ENCODE data around the gene ARID2. TPM values are rescaled to one million over a fixed set of nuclear protein-coding genes. Genes with fewer than 3 reads are reported as not detected.

Gene ARID2
- total and polyA plus RNA-seq, 2 of the 13 experiments (the other 11 are each of a cell fraction or from before 2014, with no cell fraction given): 15.9 to 22.2 TPM

DNA sequence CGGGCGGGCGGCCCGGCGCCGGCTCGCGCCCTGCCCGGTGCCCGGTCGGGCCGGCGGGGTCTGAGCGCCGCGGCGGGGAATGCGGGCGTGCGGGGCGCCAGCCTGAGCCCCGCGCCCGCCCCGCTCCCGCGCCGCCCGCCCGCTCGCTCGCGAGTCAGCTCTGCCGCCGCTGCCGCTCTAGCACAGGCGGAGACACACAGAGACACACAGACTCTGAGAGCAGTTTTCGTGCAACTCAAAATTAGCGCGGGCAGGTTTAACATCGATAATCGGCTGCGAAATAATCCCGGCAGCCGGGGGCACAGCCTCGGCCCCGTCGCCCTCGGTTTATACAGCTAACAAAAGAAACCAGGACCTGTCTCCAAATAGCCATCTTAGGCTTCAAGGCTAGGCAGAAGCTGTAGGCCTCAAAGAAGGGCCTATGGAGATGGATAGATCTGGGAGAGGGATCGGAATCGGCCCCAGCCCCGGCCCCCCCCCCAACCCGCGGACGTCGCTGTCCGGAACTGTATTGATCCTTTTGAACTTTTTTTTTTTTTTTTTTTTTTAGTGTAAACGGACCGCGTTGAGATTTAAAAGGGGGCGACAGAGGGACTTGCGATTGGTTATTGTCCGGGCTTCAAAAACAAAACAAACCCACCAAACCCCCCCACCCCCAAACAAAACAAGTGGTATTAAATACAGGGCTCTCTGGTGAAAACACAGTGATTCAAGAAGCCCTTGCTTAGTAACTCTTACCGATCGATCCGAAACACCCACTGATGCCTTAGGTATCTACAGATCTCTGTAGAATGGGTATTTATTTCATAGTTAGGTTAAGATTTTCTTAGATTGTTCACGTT is 1.1 kb downstream of the ARID2 start (continued):
- TF ChIP-seq, protein P1, sequence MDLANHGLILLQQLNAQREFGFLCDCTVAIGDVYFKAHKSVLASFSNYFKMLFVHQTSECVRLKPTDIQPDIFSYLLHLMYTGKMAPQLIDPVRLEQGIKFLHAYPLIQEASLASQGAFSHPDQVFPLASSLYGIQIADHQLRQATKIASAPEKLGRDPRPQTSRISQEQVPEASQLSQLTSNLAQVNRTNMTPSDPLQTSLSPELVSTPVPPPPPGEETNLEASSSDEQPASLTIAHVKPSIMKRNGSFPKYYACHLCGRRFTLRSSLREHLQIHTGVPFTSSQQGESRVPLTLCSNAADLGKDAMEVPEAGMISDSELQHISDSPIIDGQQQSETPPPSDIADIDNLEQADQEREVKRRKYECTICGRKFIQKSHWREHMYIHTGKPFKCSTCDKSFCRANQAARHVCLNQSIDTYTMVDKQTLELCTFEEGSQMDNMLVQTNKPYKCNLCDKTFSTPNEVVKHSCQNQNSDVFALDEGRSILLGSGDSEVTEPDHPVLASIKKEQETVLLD (CRISPR knock-in tag; IDR thresholded peaks at IDR 0.05; ENCODE audit: low read depth): peak; percentile 41; the same call in 1 of the 2 replicates
- peak; percentile 33; the same call in 1 of the 2 replicates for TF ChIP-seq ZNF746 (CRISPR knock-in tag; IDR thresholded peaks at IDR 0.05)
- TF ChIP-seq FOXA1 (IDR thresholded peaks at IDR 0.05): no peak
- TF ChIP-seq FOXA1 (CRISPR knock-in tag; IDR thresholded peaks at IDR 0.05): no peak
- TF ChIP-seq SMAD1 (CRISPR knock-in tag; IDR thresholded peaks at IDR 0.05; ENCODE audit: borderline replicate concordance, low read depth): no peak
- TF ChIP-seq ZNF83 (CRISPR knock-in tag; IDR thresholded peaks at IDR 0.05; ENCODE audit: borderline replicate concordance): no peak
- TF ChIP-seq, protein P2, sequence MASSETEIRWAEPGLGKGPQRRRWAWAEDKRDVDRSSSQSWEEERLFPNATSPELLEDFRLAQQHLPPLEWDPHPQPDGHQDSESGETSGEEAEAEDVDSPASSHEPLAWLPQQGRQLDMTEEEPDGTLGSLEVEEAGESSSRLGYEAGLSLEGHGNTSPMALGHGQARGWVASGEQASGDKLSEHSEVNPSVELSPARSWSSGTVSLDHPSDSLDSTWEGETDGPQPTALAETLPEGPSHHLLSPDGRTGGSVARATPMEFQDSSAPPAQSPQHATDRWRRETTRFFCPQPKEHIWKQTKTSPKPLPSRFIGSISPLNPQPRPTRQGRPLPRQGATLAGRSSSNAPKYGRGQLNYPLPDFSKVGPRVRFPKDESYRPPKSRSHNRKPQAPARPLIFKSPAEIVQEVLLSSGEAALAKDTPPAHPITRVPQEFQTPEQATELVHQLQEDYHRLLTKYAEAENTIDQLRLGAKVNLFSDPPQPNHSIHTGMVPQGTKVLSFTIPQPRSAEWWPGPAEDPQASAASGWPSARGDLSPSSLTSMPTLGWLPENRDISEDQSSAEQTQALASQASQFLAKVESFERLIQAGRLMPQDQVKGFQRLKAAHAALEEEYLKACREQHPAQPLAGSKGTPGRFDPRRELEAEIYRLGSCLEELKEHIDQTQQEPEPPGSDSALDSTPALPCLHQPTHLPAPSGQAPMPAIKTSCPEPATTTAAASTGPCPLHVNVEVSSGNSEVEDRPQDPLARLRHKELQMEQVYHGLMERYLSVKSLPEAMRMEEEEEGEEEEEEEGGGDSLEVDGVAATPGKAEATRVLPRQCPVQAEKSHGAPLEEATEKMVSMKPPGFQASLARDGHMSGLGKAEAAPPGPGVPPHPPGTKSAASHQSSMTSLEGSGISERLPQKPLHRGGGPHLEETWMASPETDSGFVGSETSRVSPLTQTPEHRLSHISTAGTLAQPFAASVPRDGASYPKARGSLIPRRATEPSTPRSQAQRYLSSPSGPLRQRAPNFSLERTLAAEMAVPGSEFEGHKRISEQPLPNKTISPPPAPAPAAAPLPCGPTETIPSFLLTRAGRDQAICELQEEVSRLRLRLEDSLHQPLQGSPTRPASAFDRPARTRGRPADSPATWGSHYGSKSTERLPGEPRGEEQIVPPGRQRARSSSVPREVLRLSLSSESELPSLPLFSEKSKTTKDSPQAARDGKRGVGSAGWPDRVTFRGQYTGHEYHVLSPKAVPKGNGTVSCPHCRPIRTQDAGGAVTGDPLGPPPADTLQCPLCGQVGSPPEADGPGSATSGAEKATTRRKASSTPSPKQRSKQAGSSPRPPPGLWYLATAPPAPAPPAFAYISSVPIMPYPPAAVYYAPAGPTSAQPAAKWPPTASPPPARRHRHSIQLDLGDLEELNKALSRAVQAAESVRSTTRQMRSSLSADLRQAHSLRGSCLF (CRISPR knock-in tag; IDR thresholded peaks at IDR 0.05; ENCODE audit: borderline replicate concordance): 0 out of 2 replicates have a peak, but pooled peaks have one; percentile 39
- TF ChIP-seq, protein P3, sequence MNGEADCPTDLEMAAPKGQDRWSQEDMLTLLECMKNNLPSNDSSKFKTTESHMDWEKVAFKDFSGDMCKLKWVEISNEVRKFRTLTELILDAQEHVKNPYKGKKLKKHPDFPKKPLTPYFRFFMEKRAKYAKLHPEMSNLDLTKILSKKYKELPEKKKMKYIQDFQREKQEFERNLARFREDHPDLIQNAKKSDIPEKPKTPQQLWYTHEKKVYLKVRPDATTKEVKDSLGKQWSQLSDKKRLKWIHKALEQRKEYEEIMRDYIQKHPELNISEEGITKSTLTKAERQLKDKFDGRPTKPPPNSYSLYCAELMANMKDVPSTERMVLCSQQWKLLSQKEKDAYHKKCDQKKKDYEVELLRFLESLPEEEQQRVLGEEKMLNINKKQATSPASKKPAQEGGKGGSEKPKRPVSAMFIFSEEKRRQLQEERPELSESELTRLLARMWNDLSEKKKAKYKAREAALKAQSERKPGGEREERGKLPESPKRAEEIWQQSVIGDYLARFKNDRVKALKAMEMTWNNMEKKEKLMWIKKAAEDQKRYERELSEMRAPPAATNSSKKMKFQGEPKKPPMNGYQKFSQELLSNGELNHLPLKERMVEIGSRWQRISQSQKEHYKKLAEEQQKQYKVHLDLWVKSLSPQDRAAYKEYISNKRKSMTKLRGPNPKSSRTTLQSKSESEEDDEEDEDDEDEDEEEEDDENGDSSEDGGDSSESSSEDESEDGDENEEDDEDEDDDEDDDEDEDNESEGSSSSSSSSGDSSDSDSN (CRISPR knock-in tag; IDR thresholded peaks at IDR 0.05): peak; percentile 61
- no peak for TF ChIP-seq NONO (IDR thresholded peaks at IDR 0.05)
- TF ChIP-seq NONO (CRISPR knock-in tag; conservative IDR thresholded peaks at IDR 0.05): no peak
- TF ChIP-seq ZNF441 (CRISPR knock-in tag; IDR thresholded peaks at IDR 0.05; ENCODE audit: borderline replicate concordance): peak; percentile 46; the same call in 1 of the 2 replicates
- TF ChIP-seq RBFOX2 (IDR thresholded peaks at IDR 0.05; ENCODE audit: low read depth, low read length): peak; percentile 34; the same call in 1 of the 2 replicates
- TF ChIP-seq MAZ (IDR thresholded peaks at IDR 0.05; ENCODE audit: borderline replicate concordance, low read depth, low read length): no peak; the same call in 1 of the 2 replicates
- peak; percentile 47 for TF ChIP-seq MAZ (CRISPR knock-in tag; IDR thresholded peaks at IDR 0.05; ENCODE audit: low read depth)
- no peak for TF ChIP-seq ZNF607 (CRISPR knock-in tag; IDR thresholded peaks at IDR 0.05; ENCODE audit: borderline replicate concordance)
- TF ChIP-seq ONECUT2 (CRISPR knock-in tag; IDR thresholded peaks at IDR 0.05): peak; percentile 27; the same call in 1 of the 2 replicates
- peak; percentile 37; the same call in 1 of the 2 replicates for TF ChIP-seq POLR2AphosphoS5 (IDR thresholded peaks at IDR 0.05; ENCODE audit: low read depth, low read length)
- TF ChIP-seq, protein P4, sequence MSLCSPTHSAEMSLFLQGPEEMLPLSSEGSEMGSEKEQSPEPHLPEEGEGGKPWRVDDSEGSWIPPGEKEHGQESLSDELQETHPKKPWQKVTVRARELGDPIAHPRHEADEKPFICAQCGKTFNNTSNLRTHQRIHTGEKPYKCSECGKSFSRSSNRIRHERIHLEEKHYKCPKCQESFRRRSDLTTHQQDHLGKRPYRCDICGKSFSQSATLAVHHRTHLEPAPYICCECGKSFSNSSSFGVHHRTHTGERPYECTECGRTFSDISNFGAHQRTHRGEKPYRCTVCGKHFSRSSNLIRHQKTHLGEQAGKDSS (CRISPR knock-in tag; IDR thresholded peaks at IDR 0.05; ENCODE audit: borderline replicate concordance, low read depth): no peak
- TF ChIP-seq, protein P5, sequence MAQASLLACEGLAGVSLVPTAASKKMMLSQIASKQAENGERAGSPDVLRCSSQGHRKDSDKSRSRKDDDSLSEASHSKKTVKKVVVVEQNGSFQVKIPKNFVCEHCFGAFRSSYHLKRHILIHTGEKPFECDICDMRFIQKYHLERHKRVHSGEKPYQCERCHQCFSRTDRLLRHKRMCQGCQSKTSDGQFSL (CRISPR knock-in tag; IDR thresholded peaks at IDR 0.05): peak; percentile 89

Data from HepG2 (cell line).